ENCODE measurements around the gene ADK.

ADK gene

GRCh38 chr10:74418285-74418872 lies 267.4 kb downstream of the ADK start:
- peak overlapping the region; percentile 56 for H3K4me3 Mint-ChIP-seq
- no peak for DNase-seq

GRCh38 chr10:74419491-74419951 lies 268.5 kb downstream of the ADK start:
- H3K27me3 Mint-ChIP-seq (ENCODE audit: low read depth, poor library complexity) = no peaks in the 10 kb centered on the region
- no peak overlapping the region for H3K4me3 Mint-ChIP-seq
- DNase-seq = no peak
- peaks cover 41% of the 10 kb centered on the region for H3K4me1 Mint-ChIP-seq
- peaks cover 25% of the 10 kb centered on the region for H3K36me3 Mint-ChIP-seq (ENCODE audit: low read depth)
- TF ChIP-seq CTCF (IDR thresholded peaks at IDR 0.05) = no peak
- H3K9me3 Mint-ChIP-seq = peaks cover 18% of the 10 kb centered on the region
- no peak overlapping the region for H3K27ac Mint-ChIP-seq

More at GRCh38 chr10:74418285-74418872, 267.4 kb downstream of the ADK start:
- Mint-ChIP-seq H3K27me3 (ENCODE audit: low read depth, poor library complexity) (no peaks in the 10 kb centered on the region), H3K27ac (peak overlapping the region; percentile 99), H3K9me3 (peaks cover 13% of the 10 kb centered on the region), H3K4me1 (peaks cover 41% of the 10 kb centered on the region), H3K36me3 (ENCODE audit: low read depth) (peaks cover 19% of the 10 kb centered on the region)
- no peak for TF ChIP-seq CTCF (IDR thresholded peaks at IDR 0.05)

- H3K9me3 Mint-ChIP-seq = peaks cover 23% of the 10 kb centered on the region
- H3K27me3 Mint-ChIP-seq (ENCODE audit: low read depth, poor library complexity) = no peaks in the 10 kb centered on the region
- TF ChIP-seq CTCF (IDR thresholded peaks at IDR 0.05) = no peak
- H3K36me3 Mint-ChIP-seq (ENCODE audit: low read depth) = peaks cover 29% of the 10 kb centered on the region
- no peak for DNase-seq
- no peak overlapping the region for H3K4me3 Mint-ChIP-seq
- H3K4me1 Mint-ChIP-seq = peaks cover 41% of the 10 kb centered on the region
- H3K27ac Mint-ChIP-seq = no peak overlapping the region
These were observed 268.9 kb downstream of the ADK start for GRCh38 chr10:74419958-74420375.

GRCh38 chr10:74424565-74424964 lies 273.5 kb downstream of the ADK start:
- Mint-ChIP-seq H3K4me3 (no peak overlapping the region), H3K27me3 (ENCODE audit: low read depth, poor library complexity) (no peaks in the 10 kb centered on the region), H3K36me3 (ENCODE audit: low read depth) (peaks cover 32% of the 10 kb centered on the region), H3K9me3 (peaks cover 27% of the 10 kb centered on the region), H3K4me1 (peaks cover 17% of the 10 kb centered on the region), H3K27ac (no peak overlapping the region)
- TF ChIP-seq CTCF (IDR thresholded peaks at IDR 0.05) = no peak
- DNase-seq = no peak

- Mint-ChIP-seq H3K27ac (no peak overlapping the region), H3K4me3 (no peak overlapping the region), H3K27me3 (ENCODE audit: low read depth, poor library complexity) (no peaks in the 10 kb centered on the region), H3K36me3 (ENCODE audit: low read depth) (peaks cover 32% of the 10 kb centered on the region), H3K9me3 (peaks cover 27% of the 10 kb centered on the region), H3K4me1 (peaks cover 9% of the 10 kb centered on the region)
- no peak for TF ChIP-seq CTCF (IDR thresholded peaks at IDR 0.05)
- no peak for DNase-seq
These were observed 274.5 kb downstream of the ADK start for GRCh38 chr10:74425456-74426001.

- H3K4me1 Mint-ChIP-seq = no peaks in the 10 kb centered on the region
- no peak for TF ChIP-seq CTCF (IDR thresholded peaks at IDR 0.05)
- H3K27ac Mint-ChIP-seq = no peak overlapping the region
- no peaks in the 10 kb centered on the region for H3K9me3 Mint-ChIP-seq
- no peaks in the 10 kb centered on the region for H3K36me3 Mint-ChIP-seq (ENCODE audit: low read depth)
- no peak overlapping the region for H3K4me3 Mint-ChIP-seq
- H3K27me3 Mint-ChIP-seq (ENCODE audit: low read depth, poor library complexity) = no peaks in the 10 kb centered on the region
- no peak for DNase-seq
These were observed 280.8 kb downstream of the ADK start for GRCh38 chr10:74431816-74432215.

Data from nephron progenitor cell (in vitro differentiated cells).